DMS114 treated with DMSO at 0.1 percent for 48 hours (cell line): ENCODE measurements around the gene RBM15.

Source experiments
- DNase-seq: peaks from one replicate; lab custom pipeline; 2025; ENCODE audit not compliant: unreplicated experiment; lab: John Stamatoyannopoulos, UW

RBM15 gene

GRCh38 chr1:110350360-110350759 is 11.2 kb downstream of the RBM15 start:
- no peak for DNase-seq

- no peak for DNase-seq
Measured at GRCh38 chr1:110355321-110355720, 16.1 kb downstream of the RBM15 start.

GRCh38 chr1:110356379-110356778 is 17.2 kb downstream of the RBM15 start:
- DNase-seq = no peak

- no peak for DNase-seq
Measured at GRCh38 chr1:110360431-110360830, 21.3 kb downstream of the RBM15 start.

GRCh38 chr1:110361856-110362255 is 22.7 kb downstream of the RBM15 start:
- no peak for DNase-seq

GRCh38 chr1:110364221-110364620 is 25.0 kb downstream of the RBM15 start:
- no peak for DNase-seq

- DNase-seq = no peak
Measured at GRCh38 chr1:110370827-110371226, 31.6 kb downstream of the RBM15 start.

GRCh38 chr1:110375490-110375889 is 36.3 kb downstream of the RBM15 start:
- no peak for DNase-seq

- DNase-seq = no peak
Measured at GRCh38 chr1:110380672-110381283, 41.6 kb downstream of the RBM15 start.

GRCh38 chr1:110383251-110383990 is 44.2 kb downstream of the RBM15 start:
- DNase-seq = no peak

GRCh38 chr1:110384581-110385321 is 45.6 kb downstream of the RBM15 start:
- no peak for DNase-seq

GRCh38 chr1:110385369-110385768 is 46.2 kb downstream of the RBM15 start:
- no peak for DNase-seq

- DNase-seq = no peak
Measured at GRCh38 chr1:110387048-110387754, 48.0 kb downstream of the RBM15 start.

- DNase-seq = no peak
Measured at GRCh38 chr1:110390096-110390495, 50.9 kb downstream of the RBM15 start.

- DNase-seq = no peak
Measured at GRCh38 chr1:110390692-110391245, 51.6 kb downstream of the RBM15 start, which contains the start of gene SLC16A4. TSS of gene SLC16A4 (minus strand) at chr1:110391026. CDS start at chr1:110389323, 1,703 bp downstream.

- no peak for DNase-seq
Measured at GRCh38 chr1:110393286-110393685, 54.1 kb downstream of the RBM15 start.

GRCh38 chr1:110393691-110394492 is 54.7 kb downstream of the RBM15 start:
- no peak for DNase-seq

- DNase-seq = no peak
Measured at GRCh38 chr1:110394493-110394820, 55.3 kb downstream of the RBM15 start.
